Measurements from ENCODE around the gene TENT4A. TPM values are rescaled to one million over a fixed set of nuclear protein-coding genes. Genes with fewer than 3 reads are reported as not detected.

Gene TENT4A
- total RNA-seq, 1 experiment from 2014 or later, result 25.6 TPM

DNA sequence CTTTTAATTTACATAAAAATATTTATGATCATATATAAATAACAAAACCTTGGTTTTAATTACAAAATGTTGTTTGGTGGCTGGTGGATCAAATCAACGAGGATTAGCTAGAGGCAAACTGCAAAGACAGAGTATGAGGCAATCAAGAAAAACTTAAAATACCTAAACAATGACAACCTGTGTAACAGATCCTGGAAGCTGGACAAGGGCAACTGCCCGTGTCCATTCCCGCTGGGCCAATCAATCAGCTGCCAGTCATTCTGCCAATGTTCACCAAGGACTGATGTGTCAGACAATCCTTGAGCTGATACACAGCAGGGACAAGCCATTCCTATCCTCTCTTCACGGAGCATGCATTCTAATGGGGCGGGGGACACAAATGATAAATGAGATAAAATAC is 3.2 kb upstream of the TENT4A start:
- H2BK12ac ChIP-seq (ENCODE audit: insufficient read length, low read depth, low read length), result no peak overlapping the region
- Mint-ChIP-seq H3K27ac (no peak overlapping the region), H3K4me1 (peaks cover 11 to 12% of the 10 kb centered on the region in 2 experiments), H3K27me3 (ENCODE audit: low read depth) (peaks cover 20% of the 10 kb centered on the region), H3K36me3 (ENCODE audit: insufficient read depth in 1 of 3, low read depth in 3 of 3) (no peaks in the 10 kb centered on the region; a peak in 1 of 7 replicates), H3K9me3 (no peaks in the 10 kb centered on the region; a peak in 2 of 5 replicates), H3K4me3 (no peak overlapping the region)
- H4K5ac ChIP-seq (ENCODE audit: insufficient read length, low read depth, low read length), result no peak overlapping the region
- H3K4me1 ChIP-seq (ENCODE audit: insufficient read depth, low read length), result no peaks in the 10 kb centered on the region
- H2AFZ ChIP-seq (ENCODE audit: low read length), result no peak overlapping the region
- H2BK5ac ChIP-seq (ENCODE audit: insufficient read length, low read length), result no peak overlapping the region
- no peak overlapping the region for H4K91ac ChIP-seq (ENCODE audit: insufficient read length, low read depth, low read length)
- H2BK15ac ChIP-seq (ENCODE audit: low read depth, low read length), result no peak overlapping the region
- H3T11ph ChIP-seq (ENCODE audit: low read length), result no peak overlapping the region
- WGBS (ENCODE audit: extremely low coverage, insufficient read length, low lambda C conversion rate), result no CpG with 5 or more reads among the region's 5 CpGs
- H3K27me3 ChIP-seq (ENCODE audit: insufficient read depth, low read length), result no peaks in the 10 kb centered on the region
- H3K18ac ChIP-seq (ENCODE audit: insufficient read length, low read depth, low read length), result no peak overlapping the region
- H3K23me2 ChIP-seq (ENCODE audit: insufficient read length, low read depth, low read length, poor library complexity, severe bottlenecking), result peaks cover 11% of the 10 kb centered on the region
- H2AK5ac ChIP-seq (ENCODE audit: insufficient read length, low read length), result no peak overlapping the region
- no peaks in the 10 kb centered on the region for H4K20me1 ChIP-seq (ENCODE audit: control insufficient read depth, insufficient read depth, insufficient read length)
- no peak overlapping the region for H3K14ac ChIP-seq (ENCODE audit: insufficient read depth, low read length)
- DNase-seq, result no peak
- no peak overlapping the region for H3K9ac ChIP-seq (ENCODE audit: extremely low read depth, insufficient read length, low read length)
- H3K79me2 ChIP-seq (ENCODE audit: insufficient read depth, low read length), result peaks cover 3% of the 10 kb centered on the region; the same call in 1 of the 2 replicates
- H3K79me1 ChIP-seq (ENCODE audit: insufficient read depth, low read depth, low read length, poor library complexity, severe bottlenecking), result no peaks in the 10 kb centered on the region
- H4K8ac ChIP-seq (replicated peaks; ENCODE audit: insufficient read length, low read depth, low read length), result no peak overlapping the region
- no peak overlapping the region for H3K56ac ChIP-seq (ENCODE audit: insufficient read length, low read depth, low read length)
- H3K23ac ChIP-seq (ENCODE audit: insufficient read length, low read depth, low read length), result no peak overlapping the region
- no peaks in the 10 kb centered on the region for H3K9me3 ChIP-seq (ENCODE audit: control insufficient read depth, low read depth, low read length)
- TF ChIP-seq, protein P1, sequence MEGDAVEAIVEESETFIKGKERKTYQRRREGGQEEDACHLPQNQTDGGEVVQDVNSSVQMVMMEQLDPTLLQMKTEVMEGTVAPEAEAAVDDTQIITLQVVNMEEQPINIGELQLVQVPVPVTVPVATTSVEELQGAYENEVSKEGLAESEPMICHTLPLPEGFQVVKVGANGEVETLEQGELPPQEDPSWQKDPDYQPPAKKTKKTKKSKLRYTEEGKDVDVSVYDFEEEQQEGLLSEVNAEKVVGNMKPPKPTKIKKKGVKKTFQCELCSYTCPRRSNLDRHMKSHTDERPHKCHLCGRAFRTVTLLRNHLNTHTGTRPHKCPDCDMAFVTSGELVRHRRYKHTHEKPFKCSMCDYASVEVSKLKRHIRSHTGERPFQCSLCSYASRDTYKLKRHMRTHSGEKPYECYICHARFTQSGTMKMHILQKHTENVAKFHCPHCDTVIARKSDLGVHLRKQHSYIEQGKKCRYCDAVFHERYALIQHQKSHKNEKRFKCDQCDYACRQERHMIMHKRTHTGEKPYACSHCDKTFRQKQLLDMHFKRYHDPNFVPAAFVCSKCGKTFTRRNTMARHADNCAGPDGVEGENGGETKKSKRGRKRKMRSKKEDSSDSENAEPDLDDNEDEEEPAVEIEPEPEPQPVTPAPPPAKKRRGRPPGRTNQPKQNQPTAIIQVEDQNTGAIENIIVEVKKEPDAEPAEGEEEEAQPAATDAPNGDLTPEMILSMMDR (conservative IDR thresholded peaks at IDR 0.05), result no peak
- no peak overlapping the region for H2BK20ac ChIP-seq (ENCODE audit: low read depth, low read length, poor library complexity, severe bottlenecking)
- no peak overlapping the region for H3K4ac ChIP-seq (ENCODE audit: low read depth, low read length)
- no peak overlapping the region for H2BK120ac ChIP-seq (ENCODE audit: low read depth, low read length, poor library complexity, severe bottlenecking)
- H3K4me2 ChIP-seq (ENCODE audit: insufficient read depth, insufficient read length, low read length), result no peak overlapping the region
- no peak overlapping the region for H3K27ac ChIP-seq (ENCODE audit: insufficient read length, low read depth, low read length)
